Activated B cell treated with CpG ODN at 0.5 μM for 24 hours (primary cell): ENCODE results near the gene TBC1D22A. TPM values are rescaled to one million over a fixed set of nuclear protein-coding genes. Genes with fewer than 3 reads are reported as not detected.

ENCODE experiments used
- ATAC-seq: fragments of 200-7000 bp; cut with Tn5 transposase; one replicate; pipeline ENCODE4 v1.10.0; 2021; ENCODE audit warnings: low read depth, mild to moderate bottlenecking, moderate library complexity
- CTCF ChIA-PET: fragments of 350-600 bp; sonication (Branson Sonifier 250); formaldehyde crosslinking; loops from one replicate; lab custom pipeline; 2021; ENCODE audit warnings: antibody characterized with exemption; lab: Charles Lee
- POLR2A ChIA-PET: fragments of 350-600 bp; sonication (Branson Sonifier 250); formaldehyde crosslinking; loops from one replicate; lab custom pipeline; 2021; ENCODE audit warnings: antibody characterized with exemption; lab: Charles Lee
- DNase-seq: peaks from one replicate; pipeline ENCODE4 v3.0.0; 2022
- H3K27ac Mint-ChIP-seq: one replicate; pipeline ENCODE4 v1.8.0; 2020; ENCODE audit warnings: mixed read lengths
- H3K27me3 Mint-ChIP-seq: one replicate; pipeline ENCODE4 v1.8.0; 2021; ENCODE audit warnings: mixed read lengths
- H3K36me3 Mint-ChIP-seq: one replicate; pipeline ENCODE4 v1.8.0; 2021; ENCODE audit warnings: low read depth, mixed read lengths
- H3K4me1 Mint-ChIP-seq: one replicate; pipeline ENCODE4 v1.8.0; 2021; ENCODE audit warnings: mixed read lengths
- H3K4me3 Mint-ChIP-seq: one replicate; pipeline ENCODE4 v1.8.0; 2020; ENCODE audit warnings: mild to moderate bottlenecking, mixed read lengths
- H3K9me3 Mint-ChIP-seq: one replicate; pipeline ENCODE4 v1.8.0; 2020; ENCODE audit warnings: mixed read lengths
- intact Hi-C: fragments of 100-400 bp; cut with micrococcal nuclease; formaldehyde crosslinking; loops from one replicate; pipeline ENCODE4 v1.15.1; 2024
- total RNA-seq: library from RNA; stranded (reverse); gene quantifications from 2 replicates; pipeline ENCODE4 v1.2.3, GENCODE V29; 2022
- TF ChIP-seq, protein P1 (sequence below): fragments of 200-600 bp; IDR thresholded peaks from one replicate; pipeline ENCODE4 v1.8.0; 2022; ENCODE audit warnings: antibody characterized with exemption, mild to moderate bottlenecking

The TBC1D22A gene
- total RNA-seq, 1 donor from 2014 or later = 85.9 TPM

GRCh38 chr22:46747646-46748045 lies 14.8 kb upstream of the TBC1D22A start:
- CTCF ChIA-PET = no interaction called here
- DNase-seq (no peak), ATAC-seq (no peak)
- H3K9me3 Mint-ChIP-seq = no peaks in the 10 kb centered on the region
- POLR2A ChIA-PET = interaction anchor here (0.9 kb wide), 1 partner anchor 15 kb away, joined by 3 read pairs; the partner anchor contains the start of gene TBC1D22A
- peaks cover 2% of the 10 kb centered on the region for H3K27me3 Mint-ChIP-seq
- no peak overlapping the region for H3K4me3 Mint-ChIP-seq
- intact Hi-C loops = no loop called here
- peaks cover 20% of the 10 kb centered on the region for H3K4me1 Mint-ChIP-seq
- H3K36me3 Mint-ChIP-seq = no peaks in the 10 kb centered on the region
- TF ChIP-seq, protein P1, sequence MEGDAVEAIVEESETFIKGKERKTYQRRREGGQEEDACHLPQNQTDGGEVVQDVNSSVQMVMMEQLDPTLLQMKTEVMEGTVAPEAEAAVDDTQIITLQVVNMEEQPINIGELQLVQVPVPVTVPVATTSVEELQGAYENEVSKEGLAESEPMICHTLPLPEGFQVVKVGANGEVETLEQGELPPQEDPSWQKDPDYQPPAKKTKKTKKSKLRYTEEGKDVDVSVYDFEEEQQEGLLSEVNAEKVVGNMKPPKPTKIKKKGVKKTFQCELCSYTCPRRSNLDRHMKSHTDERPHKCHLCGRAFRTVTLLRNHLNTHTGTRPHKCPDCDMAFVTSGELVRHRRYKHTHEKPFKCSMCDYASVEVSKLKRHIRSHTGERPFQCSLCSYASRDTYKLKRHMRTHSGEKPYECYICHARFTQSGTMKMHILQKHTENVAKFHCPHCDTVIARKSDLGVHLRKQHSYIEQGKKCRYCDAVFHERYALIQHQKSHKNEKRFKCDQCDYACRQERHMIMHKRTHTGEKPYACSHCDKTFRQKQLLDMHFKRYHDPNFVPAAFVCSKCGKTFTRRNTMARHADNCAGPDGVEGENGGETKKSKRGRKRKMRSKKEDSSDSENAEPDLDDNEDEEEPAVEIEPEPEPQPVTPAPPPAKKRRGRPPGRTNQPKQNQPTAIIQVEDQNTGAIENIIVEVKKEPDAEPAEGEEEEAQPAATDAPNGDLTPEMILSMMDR = no peak
- no peak overlapping the region for H3K27ac Mint-ChIP-seq

GRCh38 chr22:46748206-46748907 lies 14.1 kb upstream of the TBC1D22A start:
- TF ChIP-seq, protein P1 = no peak
- no peak for DNase-seq
- H3K4me3 Mint-ChIP-seq = no peak overlapping the region
- H3K36me3 Mint-ChIP-seq = no peaks in the 10 kb centered on the region
- intact Hi-C loops = no loop called here
- peaks cover 2% of the 10 kb centered on the region for H3K27me3 Mint-ChIP-seq
- H3K27ac Mint-ChIP-seq = no peak overlapping the region
- no peaks in the 10 kb centered on the region for H3K9me3 Mint-ChIP-seq
- ChIA-PET CTCF (interaction anchor here (1.2 to 1.9 kb wide), 2 partner anchors 9 to 55 kb away, joined by 4 to 5 read pairs; no protein-coding TSS in a partner anchor), POLR2A (interaction anchor here (0.9 to 1.2 kb wide), 2 partner anchors 11 to 14 kb away, joined by 3 to 4 read pairs; partner anchors contain the start of gene TBC1D22A)
- ATAC-seq = no peak
- peaks cover 20% of the 10 kb centered on the region for H3K4me1 Mint-ChIP-seq

GRCh38 chr22:46748908-46749675 lies 13.4 kb upstream of the TBC1D22A start:
- TF ChIP-seq, protein P1 = no peak
- peaks cover 2% of the 10 kb centered on the region for H3K27me3 Mint-ChIP-seq
- ChIA-PET POLR2A (interaction anchor here (0.7 to 1.6 kb wide), 3 partner anchors 10 to 102 kb away, joined by 3 to 5 read pairs (median 4); partner anchors contain the start of gene TBC1D22A), CTCF (interaction anchor here (1.2 to 1.9 kb wide), 3 partner anchors 9 to 54 kb away, joined by 4 to 5 read pairs (median 4); no protein-coding TSS in a partner anchor)
- H3K36me3 Mint-ChIP-seq = no peaks in the 10 kb centered on the region
- H3K27ac Mint-ChIP-seq = no peak overlapping the region
- intact Hi-C loops = no loop called here
- ATAC-seq = peak; percentile 25
- no peak for DNase-seq
- peaks cover 23% of the 10 kb centered on the region for H3K4me1 Mint-ChIP-seq
- H3K9me3 Mint-ChIP-seq = no peaks in the 10 kb centered on the region
- no peak overlapping the region for H3K4me3 Mint-ChIP-seq

- no peak for ATAC-seq
- no peak for DNase-seq
- POLR2A ChIA-PET = interaction anchor here (0.7 to 1.6 kb wide), 3 partner anchors 9 to 101 kb away, joined by 3 to 5 read pairs (median 4); partner anchors contain the start of gene TBC1D22A
- H3K27ac Mint-ChIP-seq = no peak overlapping the region
- CTCF ChIA-PET = interaction anchor here (1.2 to 1.9 kb wide), 2 partner anchors 8 to 11 kb away, joined by 4 to 5 read pairs; no protein-coding TSS in a partner anchor
- H3K9me3 Mint-ChIP-seq = no peaks in the 10 kb centered on the region
- H3K36me3 Mint-ChIP-seq = no peaks in the 10 kb centered on the region
- intact Hi-C loops = no loop called here
- H3K4me1 Mint-ChIP-seq = peaks cover 27% of the 10 kb centered on the region
- no peak overlapping the region for H3K4me3 Mint-ChIP-seq
- H3K27me3 Mint-ChIP-seq = peaks cover 2% of the 10 kb centered on the region
- TF ChIP-seq, protein P1 = no peak
Observed at GRCh38 chr22:46749682-46750529, 12.5 kb upstream of the TBC1D22A start.
